ENCODE results near the gene MPO.
A peak's percentile ranks its signal among the peaks of the same experiment; 100 is the strongest.

MPO gene

GRCh38 chr17:58242171-58242784 lies 38.5 kb downstream of the MPO start:
- DNase-seq (ENCODE audit: insufficient read length, low spot score) (no peak), FAIRE-seq (no peak)
- no peak for TF ChIP-seq POLR2A (IDR thresholded peaks at IDR 0.05; ENCODE audit: low read depth, low read length)

DNA sequence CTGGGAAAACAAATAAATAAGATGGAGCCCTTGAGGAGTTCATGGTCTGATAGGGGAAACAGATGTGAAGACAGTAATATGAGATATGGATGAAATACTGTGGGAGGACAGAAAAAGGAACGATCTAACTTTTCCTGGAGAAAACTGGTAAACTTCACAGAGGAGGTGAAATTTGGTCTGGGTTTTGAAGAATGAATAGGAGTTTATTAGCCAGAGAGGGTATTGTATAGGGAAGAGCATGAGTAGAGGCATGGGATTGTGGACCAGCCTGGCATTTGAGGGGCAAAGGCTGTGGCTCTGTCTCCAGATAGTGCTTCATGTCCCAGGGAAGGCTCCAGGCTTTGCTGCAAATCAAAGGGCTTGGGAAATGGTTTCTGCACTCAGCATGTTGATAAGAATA lies 40.7 kb downstream of the MPO start:
- DNase-seq (ENCODE audit: insufficient read length, low spot score) (no peak), FAIRE-seq (no peak)
- no peak for TF ChIP-seq POLR2A (IDR thresholded peaks at IDR 0.05; ENCODE audit: low read depth, low read length)

DNA sequence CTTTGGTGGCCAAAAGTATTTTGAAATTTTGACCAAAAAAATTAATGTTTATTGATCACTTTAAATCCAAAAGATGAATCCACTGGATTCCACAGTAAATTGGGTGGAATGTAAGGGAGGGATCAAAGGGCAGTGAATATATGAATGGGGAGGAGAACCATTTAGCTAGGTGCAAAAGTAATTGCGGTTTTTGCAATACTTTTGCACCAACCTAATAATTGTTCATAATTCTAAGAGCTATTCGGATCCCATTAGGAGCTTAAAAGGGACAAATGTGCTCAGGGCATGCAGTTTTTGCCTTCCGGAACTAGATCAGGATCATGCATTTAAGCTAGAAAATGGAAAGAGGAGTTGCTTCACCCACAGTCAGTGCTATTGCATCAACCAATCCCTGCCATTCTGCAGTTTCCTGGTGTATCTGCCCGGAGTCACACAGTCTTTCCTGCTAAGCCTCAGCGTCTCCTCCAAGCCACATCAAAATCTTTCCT lies 42.5 kb downstream of the MPO start, which contains the start of gene LPO:
Gene LPO, plus strand, starts transcription at position 438 of the 488 bp plus-strand sequence. CDS start 4,396 bp downstream, outside the sequence.
- DNase-seq (ENCODE audit: insufficient read length, low spot score), result no peak
- FAIRE-seq, result no peak
- TF ChIP-seq POLR2A (IDR thresholded peaks at IDR 0.05; ENCODE audit: low read depth, low read length), result no peak

DNA sequence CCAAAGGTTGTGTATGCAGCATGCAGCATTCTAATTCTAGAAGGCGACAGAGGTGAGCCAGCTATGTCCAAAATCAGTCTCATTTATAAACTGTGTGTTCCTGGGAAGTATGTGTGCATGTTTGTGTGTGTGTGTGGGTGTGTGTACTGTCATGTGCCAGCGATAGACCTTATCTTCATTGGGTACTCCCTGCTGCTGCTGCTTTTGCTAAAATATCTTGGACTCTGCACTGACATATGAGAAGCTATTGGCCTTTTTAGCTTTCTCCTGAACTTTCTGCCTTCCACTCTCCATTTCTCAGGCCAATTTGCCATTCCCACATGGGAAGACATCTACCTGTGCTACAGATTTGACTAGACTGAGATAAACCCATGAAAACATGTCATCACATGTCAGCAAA lies 44.3 kb downstream of the MPO start:
- no peak for TF ChIP-seq POLR2A (IDR thresholded peaks at IDR 0.05; ENCODE audit: low read depth, low read length)
- FAIRE-seq (no peak), DNase-seq (ENCODE audit: insufficient read length, low spot score) (no peak)

GRCh38 chr17:58235821-58236220 lies 44.9 kb downstream of the MPO start:
- no peak for FAIRE-seq
- no peak for TF ChIP-seq POLR2A (IDR thresholded peaks at IDR 0.05; ENCODE audit: low read depth, low read length)
- no peak for DNase-seq (ENCODE audit: insufficient read length, low spot score)

DNA sequence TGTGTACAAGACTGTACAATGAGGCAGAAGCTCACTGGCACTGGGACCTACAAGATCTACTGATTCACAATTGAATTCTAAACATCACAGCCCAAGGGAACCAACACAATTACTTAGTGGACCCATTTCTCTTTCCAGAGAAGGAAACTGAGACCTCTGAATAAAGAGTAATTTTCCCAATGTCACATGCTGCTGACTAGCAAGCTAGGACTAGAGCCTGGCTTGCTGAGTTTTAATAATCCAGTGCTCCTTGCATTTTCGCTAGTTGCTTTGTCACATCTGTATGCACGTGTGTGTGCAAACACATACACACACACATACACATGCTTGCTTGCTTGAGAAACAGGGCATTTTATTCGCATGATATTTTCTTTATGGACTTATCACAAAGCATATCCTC lies 46.2 kb downstream of the MPO start:
- FAIRE-seq, result no peak
- TF ChIP-seq POLR2A (IDR thresholded peaks at IDR 0.05; ENCODE audit: low read depth, low read length), result no peak
- no peak for DNase-seq (ENCODE audit: insufficient read length, low spot score)

- TF ChIP-seq POLR2A (IDR thresholded peaks at IDR 0.05; ENCODE audit: low read depth, low read length), result no peak
- FAIRE-seq, result no peak
- no peak for DNase-seq (ENCODE audit: insufficient read length, low spot score)
Observed at GRCh38 chr17:58233543-58233942, 47.2 kb downstream of the MPO start.

GRCh38 chr17:58232707-58233156 lies 48.0 kb downstream of the MPO start:
- DNase-seq (ENCODE audit: insufficient read length, low spot score), result peak; percentile 50
- TF ChIP-seq POLR2A (IDR thresholded peaks at IDR 0.05; ENCODE audit: low read depth, low read length), result no peak
- no peak for FAIRE-seq

GRCh38 chr17:58231641-58232040 lies 49.1 kb downstream of the MPO start:
- FAIRE-seq (no peak), DNase-seq (ENCODE audit: insufficient read length, low spot score) (no peak)
- TF ChIP-seq POLR2A (IDR thresholded peaks at IDR 0.05; ENCODE audit: low read depth, low read length), result no peak

GRCh38 chr17:58229881-58230280 lies 50.9 kb downstream of the MPO start:
- no peak for FAIRE-seq
- no peak for DNase-seq (ENCODE audit: insufficient read length, low spot score)
- TF ChIP-seq POLR2A (IDR thresholded peaks at IDR 0.05; ENCODE audit: low read depth, low read length), result no peak

GRCh38 chr17:58229384-58229783 lies 51.4 kb downstream of the MPO start:
- DNase-seq (ENCODE audit: insufficient read length, low spot score) (no peak), FAIRE-seq (no peak)
- no peak for TF ChIP-seq POLR2A (IDR thresholded peaks at IDR 0.05; ENCODE audit: low read depth, low read length)

DNA sequence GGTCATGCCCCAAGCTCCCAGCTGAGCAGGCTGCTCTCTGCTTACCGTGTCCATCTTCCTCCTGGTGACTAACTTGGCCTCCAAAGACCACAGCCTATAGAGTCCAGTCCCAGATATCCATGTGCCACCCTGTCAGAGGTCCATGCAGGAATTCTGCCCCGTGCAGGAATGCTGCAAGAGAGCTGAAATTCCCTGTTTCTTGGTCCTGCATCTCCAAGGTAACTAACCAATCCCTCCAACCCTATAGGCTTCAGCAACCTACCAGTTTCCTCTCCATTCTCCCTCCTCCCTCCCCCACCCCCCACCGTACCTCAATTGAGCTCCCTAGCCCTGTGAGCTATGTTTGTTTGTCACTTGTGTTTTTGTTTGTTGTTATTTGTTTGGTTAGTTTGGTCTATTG lies 52.1 kb downstream of the MPO start:
- DNase-seq (ENCODE audit: insufficient read length, low spot score) (no peak), FAIRE-seq (no peak)
- TF ChIP-seq POLR2A (IDR thresholded peaks at IDR 0.05; ENCODE audit: low read depth, low read length), result no peak

DNA sequence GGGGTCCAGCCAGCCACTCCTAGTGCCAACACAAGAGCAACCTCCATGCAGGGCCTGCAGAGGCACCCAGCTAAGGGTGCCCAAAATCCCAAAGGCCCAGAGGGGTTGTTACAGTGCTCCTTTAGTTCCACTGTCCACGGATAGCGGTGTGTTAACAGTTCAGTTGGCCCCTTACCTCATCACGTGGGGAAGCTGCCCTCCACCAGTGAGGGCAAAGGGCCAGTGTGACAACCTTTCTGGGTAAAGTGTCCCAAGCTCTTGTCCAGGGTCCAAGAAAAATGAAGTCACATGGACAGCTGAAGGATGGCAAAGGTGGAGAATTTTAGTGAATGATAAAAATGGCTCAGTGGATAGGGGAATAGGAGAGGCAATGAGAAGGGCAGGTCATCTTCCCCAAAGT lies 53.0 kb downstream of the MPO start:
- no peak for DNase-seq (ENCODE audit: insufficient read length, low spot score)
- FAIRE-seq, result no peak
- TF ChIP-seq POLR2A (IDR thresholded peaks at IDR 0.05; ENCODE audit: low read depth, low read length), result no peak

GRCh38 chr17:58224315-58224714 lies 56.4 kb downstream of the MPO start:
- FAIRE-seq, result peak; percentile 81
- TF ChIP-seq POLR2A (IDR thresholded peaks at IDR 0.05; ENCODE audit: low read depth, low read length), result no peak
- DNase-seq (ENCODE audit: insufficient read length, low spot score), result peak; percentile 44

Measured in H54 (cell line).